ENCODE results near the gene RPS19. TPM values are rescaled to one million over a fixed set of nuclear protein-coding genes. Genes with fewer than 3 reads are reported as not detected.

Gene RPS19
- total and polyA plus RNA-seq, 3 donors from 2014 or later: 869 to 1,270 (median 1,199) TPM

- DNase-seq: no peak
- no peak overlapping the region for H3K27ac ChIP-seq
- no peaks in the 10 kb centered on the region for H3K27me3 ChIP-seq
- intact Hi-C loops (cut with DNase I; ENCODE audit: low total_unique reads): loop anchor here (10.0 kb wide), 1 partner anchor 77 kb away; the partner anchor contains the start of gene RABAC1
- no peaks in the 10 kb centered on the region for H3K4me1 ChIP-seq
- H3K9me3 ChIP-seq: no peaks in the 10 kb centered on the region
- no peaks in the 10 kb centered on the region for H3K36me3 ChIP-seq (ENCODE audit: low read depth, missing control alignments)
- WGBS, 2 donors: 76 to 79% methylated on average over 15 to 17 of the region's 17 CpGs
- no peak overlapping the region for H3K4me3 ChIP-seq
- TF ChIP-seq, protein P1, sequence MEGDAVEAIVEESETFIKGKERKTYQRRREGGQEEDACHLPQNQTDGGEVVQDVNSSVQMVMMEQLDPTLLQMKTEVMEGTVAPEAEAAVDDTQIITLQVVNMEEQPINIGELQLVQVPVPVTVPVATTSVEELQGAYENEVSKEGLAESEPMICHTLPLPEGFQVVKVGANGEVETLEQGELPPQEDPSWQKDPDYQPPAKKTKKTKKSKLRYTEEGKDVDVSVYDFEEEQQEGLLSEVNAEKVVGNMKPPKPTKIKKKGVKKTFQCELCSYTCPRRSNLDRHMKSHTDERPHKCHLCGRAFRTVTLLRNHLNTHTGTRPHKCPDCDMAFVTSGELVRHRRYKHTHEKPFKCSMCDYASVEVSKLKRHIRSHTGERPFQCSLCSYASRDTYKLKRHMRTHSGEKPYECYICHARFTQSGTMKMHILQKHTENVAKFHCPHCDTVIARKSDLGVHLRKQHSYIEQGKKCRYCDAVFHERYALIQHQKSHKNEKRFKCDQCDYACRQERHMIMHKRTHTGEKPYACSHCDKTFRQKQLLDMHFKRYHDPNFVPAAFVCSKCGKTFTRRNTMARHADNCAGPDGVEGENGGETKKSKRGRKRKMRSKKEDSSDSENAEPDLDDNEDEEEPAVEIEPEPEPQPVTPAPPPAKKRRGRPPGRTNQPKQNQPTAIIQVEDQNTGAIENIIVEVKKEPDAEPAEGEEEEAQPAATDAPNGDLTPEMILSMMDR (IDR thresholded peaks at IDR 0.05): no peak
- TF ChIP-seq POLR2A (IDR thresholded peaks at IDR 0.05): no peak
Observed at GRCh38 chr19:41877916-41878905, 18.2 kb downstream of the RPS19 start.

DNA sequence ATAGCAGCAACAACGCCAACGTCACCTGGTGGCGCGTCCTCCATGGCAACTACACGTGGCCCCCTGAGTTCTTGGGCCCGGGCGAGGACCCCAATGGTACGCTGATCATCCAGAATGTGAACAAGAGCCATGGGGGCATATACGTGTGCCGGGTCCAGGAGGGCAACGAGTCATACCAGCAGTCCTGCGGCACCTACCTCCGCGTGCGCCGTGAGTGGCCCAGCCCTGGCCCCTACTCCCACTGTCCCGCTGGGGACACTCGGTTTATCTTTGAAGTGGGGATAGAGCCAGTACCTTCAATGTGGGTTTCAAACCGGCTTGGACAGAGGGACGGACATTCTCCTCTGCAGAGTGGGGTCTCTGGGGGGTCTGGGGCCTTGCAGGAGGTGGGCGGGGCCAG lies 19.0 kb downstream of the RPS19 start:
- TF ChIP-seq POLR2A (IDR thresholded peaks at IDR 0.05): no peak
- TF ChIP-seq, protein P1 (IDR thresholded peaks at IDR 0.05): no peak
- Histone ChIP-seq H3K4me1 (no peaks in the 10 kb centered on the region), H3K9me3 (no peaks in the 10 kb centered on the region), H3K27me3 (no peaks in the 10 kb centered on the region), H3K27ac (no peak overlapping the region), H3K36me3 (ENCODE audit: low read depth, missing control alignments) (no peaks in the 10 kb centered on the region), H3K4me3 (no peak overlapping the region)
- intact Hi-C loops (cut with DNase I; ENCODE audit: low total_unique reads): loop anchor here (10.0 kb wide), 1 partner anchor 76 kb away; the partner anchor contains the start of gene RABAC1
- WGBS, 2 donors: 79 to 84% methylated on average over 6 to 21 of the region's 21 CpGs
- DNase-seq: no peak

DNA sequence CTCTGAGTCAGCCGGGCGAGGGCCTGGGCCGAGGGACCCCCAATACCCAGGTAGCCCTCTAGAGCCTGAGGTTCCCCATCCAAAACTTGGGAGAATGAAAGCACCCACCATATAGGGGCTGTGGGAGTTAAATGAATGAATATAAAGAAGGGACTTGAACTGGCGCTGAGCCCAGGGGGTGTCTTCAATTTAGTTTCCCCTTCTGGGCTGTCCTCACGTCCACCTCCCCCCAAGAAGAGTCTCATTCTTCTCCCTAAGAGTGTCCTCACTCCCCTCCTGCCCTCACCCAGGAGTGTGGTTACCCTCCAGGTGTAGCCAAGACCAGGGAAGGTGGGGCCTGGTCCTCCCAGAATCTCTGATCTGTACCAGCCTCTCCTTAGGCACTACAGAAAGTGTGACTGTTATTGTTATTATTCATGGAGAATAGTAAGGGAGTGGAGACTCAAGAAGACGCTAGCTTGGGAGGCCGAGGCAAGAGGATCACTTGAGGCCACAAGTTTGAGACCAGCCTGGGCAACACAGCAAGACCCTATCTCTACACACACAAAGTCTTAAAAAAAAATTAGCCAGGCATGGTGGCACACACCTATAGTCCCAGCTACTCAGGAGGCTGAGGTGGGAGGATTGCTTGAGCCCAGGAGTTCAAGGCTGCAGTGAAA lies 19.7 kb downstream of the RPS19 start:
- intact Hi-C loops (cut with DNase I; ENCODE audit: low total_unique reads): loop anchor here (10.0 kb wide), 1 partner anchor 75 kb away; the partner anchor contains the start of gene RABAC1
- H3K36me3 ChIP-seq (ENCODE audit: low read depth, missing control alignments): no peaks in the 10 kb centered on the region
- H3K9me3 ChIP-seq: no peaks in the 10 kb centered on the region
- H3K4me1 ChIP-seq: no peaks in the 10 kb centered on the region
- H3K27me3 ChIP-seq: no peaks in the 10 kb centered on the region
- no peak overlapping the region for H3K27ac ChIP-seq
- TF ChIP-seq, protein P1 (IDR thresholded peaks at IDR 0.05): no peak
- no peak for TF ChIP-seq POLR2A (IDR thresholded peaks at IDR 0.05)
- WGBS, 2 donors: 89% methylated on average over 4 to 7 of the region's 7 CpGs
- no peak for DNase-seq
- no peak overlapping the region for H3K4me3 ChIP-seq

DNA sequence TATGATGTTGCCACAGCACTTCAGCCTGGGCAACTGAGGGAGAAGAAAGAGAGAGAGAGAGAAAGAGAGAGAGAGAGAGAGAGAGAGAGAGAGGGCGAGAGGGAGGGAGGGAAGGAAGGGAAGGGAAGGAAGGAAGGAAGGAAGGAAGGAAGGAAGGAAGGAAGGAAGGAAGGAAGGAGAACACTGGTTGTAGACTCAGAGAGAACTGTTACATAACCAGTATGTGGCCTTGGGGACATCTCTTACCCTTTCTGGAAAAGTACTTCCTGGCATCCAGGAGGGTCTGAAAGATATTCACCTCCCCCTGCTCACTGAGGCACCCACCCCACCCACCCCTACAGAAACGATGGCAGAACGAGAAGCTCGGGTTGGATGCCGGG lies 20.3 kb downstream of the RPS19 start:
- intact Hi-C loops (cut with DNase I; ENCODE audit: low total_unique reads): no loop called here
- 49 to 85% methylated on average over 5 of the region's 5 CpGs for WGBS, 2 donors
- H3K36me3 ChIP-seq (ENCODE audit: low read depth, missing control alignments): no peaks in the 10 kb centered on the region

More for the DNA sequence above, 20.3 kb downstream of the RPS19 start:
- no peak for TF ChIP-seq POLR2A (IDR thresholded peaks at IDR 0.05)
- TF ChIP-seq, protein P1 (IDR thresholded peaks at IDR 0.05): no peak
- no peak overlapping the region for H3K4me3 ChIP-seq
- H3K27ac ChIP-seq: no peak overlapping the region
- H3K4me1 ChIP-seq: peaks cover 3% of the 10 kb centered on the region
- DNase-seq: no peak
- H3K9me3 ChIP-seq: no peaks in the 10 kb centered on the region
- no peaks in the 10 kb centered on the region for H3K27me3 ChIP-seq

Measured in testis (tissue), 3 donors.